ELF-1 (cell line): ENCODE data around the gene UBR1.
"Not testable (repeated sequence)": the region's sequence is repeated elsewhere in the genome, so short reads cannot be mapped to it uniquely, and the experiment has no call there.

Source experiments
- DNase-seq: peaks from one replicate; pipeline ENCODE4 v3.0.0-alpha.2; 2016; ENCODE audit warnings: low read depth, low spot score

The UBR1 gene

GRCh38 chr15:42914728-42915497 is 190.9 kb downstream of the UBR1 start:
- DNase-seq, result no peak

- no peak for DNase-seq
Measured at GRCh38 chr15:42911058-42911592, 194.7 kb downstream of the UBR1 start.

- no peak for DNase-seq
Measured at GRCh38 chr15:42908538-42908937, 197.3 kb downstream of the UBR1 start.

GRCh38 chr15:42903388-42904324 is 202.2 kb downstream of the UBR1 start:
- DNase-seq, result no peak

GRCh38 chr15:42893911-42894310 is 211.9 kb downstream of the UBR1 start:
- not testable (repeated sequence) for DNase-seq
